UCSD-AML1 (cell line): ENCODE data around the gene COG8.
"Not testable (repeated sequence)": the region's sequence is repeated elsewhere in the genome, so short reads cannot be mapped to it uniquely, and the experiment has no call there.

ENCODE experiments used
- DNase-seq: peaks from one replicate; lab custom pipeline; 2025; ENCODE audit not compliant: unreplicated experiment; lab: John Stamatoyannopoulos, UW

COG8 gene, protein sequence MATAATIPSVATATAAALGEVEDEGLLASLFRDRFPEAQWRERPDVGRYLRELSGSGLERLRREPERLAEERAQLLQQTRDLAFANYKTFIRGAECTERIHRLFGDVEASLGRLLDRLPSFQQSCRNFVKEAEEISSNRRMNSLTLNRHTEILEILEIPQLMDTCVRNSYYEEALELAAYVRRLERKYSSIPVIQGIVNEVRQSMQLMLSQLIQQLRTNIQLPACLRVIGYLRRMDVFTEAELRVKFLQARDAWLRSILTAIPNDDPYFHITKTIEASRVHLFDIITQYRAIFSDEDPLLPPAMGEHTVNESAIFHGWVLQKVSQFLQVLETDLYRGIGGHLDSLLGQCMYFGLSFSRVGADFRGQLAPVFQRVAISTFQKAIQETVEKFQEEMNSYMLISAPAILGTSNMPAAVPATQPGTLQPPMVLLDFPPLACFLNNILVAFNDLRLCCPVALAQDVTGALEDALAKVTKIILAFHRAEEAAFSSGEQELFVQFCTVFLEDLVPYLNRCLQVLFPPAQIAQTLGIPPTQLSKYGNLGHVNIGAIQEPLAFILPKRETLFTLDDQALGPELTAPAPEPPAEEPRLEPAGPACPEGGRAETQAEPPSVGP

DNA sequence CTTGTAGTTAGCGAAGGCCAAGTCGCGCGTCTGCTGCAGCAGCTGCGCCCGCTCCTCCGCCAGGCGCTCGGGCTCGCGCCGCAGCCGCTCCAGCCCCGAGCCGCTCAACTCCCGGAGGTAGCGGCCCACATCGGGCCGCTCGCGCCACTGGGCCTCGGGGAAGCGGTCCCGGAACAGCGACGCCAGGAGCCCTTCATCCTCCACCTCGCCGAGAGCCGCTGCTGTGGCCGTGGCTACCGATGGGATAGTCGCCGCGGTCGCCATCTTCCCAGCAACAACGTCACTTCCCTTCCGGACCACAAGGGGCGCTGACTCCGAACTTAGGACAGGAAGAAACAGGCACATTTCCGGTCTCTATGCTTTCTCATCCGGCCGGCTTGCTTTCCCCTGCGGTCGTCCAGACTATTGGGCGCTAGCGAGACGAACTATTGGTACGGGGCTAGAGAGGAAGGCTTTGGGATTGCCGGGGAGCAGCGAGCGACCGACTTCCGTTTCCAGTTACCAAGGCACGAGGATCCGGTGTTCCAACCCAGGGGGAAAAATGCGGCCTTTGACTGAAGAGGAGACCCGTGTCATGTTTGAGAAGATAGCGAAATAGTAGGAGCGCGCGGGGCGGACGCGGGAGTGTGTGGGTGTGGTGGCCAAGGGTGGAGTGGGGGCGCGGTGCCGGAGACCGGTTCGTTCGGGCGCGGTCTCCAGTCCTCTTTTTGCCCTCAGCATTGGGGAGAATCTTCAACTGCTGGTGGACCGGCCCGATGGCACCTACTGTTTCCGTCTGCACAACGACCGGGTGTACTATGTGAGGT, at the start of gene COG8, which contains the start of gene NIP7:
Gene COG8, minus strand, starts transcription at position 276 of the 806 bp plus-strand sequence. Its CDS starts 12 bp downstream, at position 264.
Gene NIP7, plus strand, starts transcription at position 484 of the 806 bp plus-strand sequence. Its CDS starts 58 bp downstream, at position 542.
- peak; percentile 95 for DNase-seq

DNA sequence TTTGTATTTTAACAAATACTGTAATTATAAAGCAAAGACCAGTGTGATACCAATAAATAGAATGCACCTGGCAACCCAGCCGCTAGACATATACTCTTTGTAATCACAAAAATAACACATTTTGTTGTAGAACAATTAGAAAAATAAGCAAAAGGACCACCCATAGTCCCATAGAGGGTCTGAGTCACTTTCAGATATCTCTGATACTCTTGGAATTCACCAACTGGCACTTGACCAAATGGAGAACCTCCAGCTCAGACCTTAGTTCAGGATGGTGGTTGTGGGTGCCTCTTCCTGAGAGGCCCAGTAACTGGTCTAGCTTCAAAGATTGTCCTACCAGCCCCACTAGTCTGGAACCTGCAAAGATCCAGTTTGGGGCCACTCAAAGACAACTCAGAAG, 47.2 kb upstream of the COG8 start:
- DNase-seq, result no peak

DNA sequence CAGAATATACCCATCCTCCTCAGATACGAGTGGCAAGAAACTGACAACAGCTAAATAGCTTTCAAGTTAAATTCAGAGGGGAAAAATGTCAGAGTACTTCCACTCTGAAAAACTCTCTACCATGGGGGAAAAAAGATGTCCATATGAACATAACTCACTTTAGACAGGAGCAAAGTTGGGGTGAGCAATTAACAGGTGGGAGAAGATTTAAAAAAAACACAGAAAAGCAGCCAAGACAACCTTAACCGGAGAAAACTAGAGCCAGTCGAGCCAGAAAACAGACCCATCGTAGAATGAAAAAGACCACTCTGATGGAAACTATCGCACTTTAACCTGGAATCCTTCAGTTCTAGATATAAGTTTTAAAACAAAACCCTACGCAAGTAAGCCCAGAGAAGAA, 45.6 kb upstream of the COG8 start:
- DNase-seq, result no peak

DNA sequence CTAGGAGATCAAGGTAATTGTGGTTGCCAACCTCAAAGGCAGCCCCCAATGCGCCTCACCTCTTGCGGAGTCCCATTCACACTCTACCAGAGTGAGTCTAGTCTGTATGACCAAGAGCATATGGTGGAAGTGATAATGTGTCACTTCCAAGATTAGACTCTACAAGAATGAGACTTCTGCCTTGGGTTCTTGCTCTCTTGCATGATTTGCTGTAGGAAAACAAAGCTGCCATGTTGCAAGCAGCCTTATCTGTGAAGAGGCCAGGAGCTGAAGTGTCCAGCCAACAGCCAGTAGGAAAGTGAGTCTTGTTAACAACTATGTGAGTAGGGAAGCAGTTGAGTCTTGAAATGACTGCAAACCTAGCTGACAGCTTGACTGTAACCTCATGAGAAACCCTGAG, 43.1 kb upstream of the COG8 start:
- DNase-seq, result no peak

DNA sequence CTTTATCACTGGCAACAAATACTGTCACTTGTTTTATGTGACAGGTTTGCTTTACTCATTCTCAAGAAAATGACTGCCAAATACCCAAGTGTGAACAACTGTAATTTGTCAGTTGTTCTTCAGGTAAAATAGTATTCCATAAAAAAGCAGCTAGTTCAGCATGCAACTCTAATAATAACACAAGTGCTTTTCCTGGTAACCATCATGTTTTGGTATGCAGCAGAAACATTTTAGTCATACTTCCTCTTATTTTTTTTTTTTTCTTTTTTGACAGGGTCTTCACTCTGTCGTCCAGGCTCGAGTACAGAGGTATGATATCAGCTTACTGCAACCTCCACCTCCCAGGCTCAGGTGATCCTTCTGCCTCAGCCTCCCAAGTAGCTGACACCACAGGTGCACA, 41.9 kb upstream of the COG8 start:
- no peak for DNase-seq

DNA sequence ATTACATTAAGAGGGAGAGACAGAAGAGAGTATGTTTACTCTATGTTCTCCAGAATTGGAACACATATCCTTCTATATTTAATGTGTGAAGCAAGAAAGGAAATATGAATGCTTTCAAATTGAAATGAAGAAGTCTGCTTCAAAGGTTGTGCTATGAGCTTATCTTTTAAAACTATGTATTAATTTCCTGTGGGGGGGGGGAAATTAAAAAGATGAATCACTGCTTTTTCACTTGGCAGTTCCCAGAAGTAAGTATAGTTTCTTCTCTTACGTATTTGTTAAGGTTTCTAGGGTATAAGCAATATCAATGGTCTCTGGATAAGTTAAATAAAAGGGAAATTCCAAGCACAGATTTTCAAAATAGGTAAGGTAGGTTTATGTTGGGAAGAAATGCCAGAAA, 39.4 kb upstream of the COG8 start:
- DNase-seq, result no peak

DNA sequence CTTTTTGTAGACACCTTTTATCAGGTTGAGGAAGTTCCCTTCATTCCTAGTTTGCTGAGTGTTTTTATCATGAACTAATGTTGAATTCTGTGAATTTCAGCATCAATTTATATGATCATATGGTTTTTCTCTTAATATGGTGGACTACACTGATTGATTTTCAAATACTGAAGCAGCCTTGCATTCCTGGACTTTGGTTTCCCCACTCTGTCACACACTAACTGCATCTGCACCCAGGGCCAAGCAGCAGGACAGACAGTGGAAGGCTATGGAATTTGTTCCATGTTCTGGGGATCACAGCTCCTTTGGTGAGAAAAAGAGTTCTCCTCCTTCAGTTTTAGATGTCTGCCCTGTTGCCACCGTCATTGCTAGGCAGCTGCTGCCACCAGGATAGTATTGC, 38.7 kb upstream of the COG8 start:
- DNase-seq, result no peak

DNA sequence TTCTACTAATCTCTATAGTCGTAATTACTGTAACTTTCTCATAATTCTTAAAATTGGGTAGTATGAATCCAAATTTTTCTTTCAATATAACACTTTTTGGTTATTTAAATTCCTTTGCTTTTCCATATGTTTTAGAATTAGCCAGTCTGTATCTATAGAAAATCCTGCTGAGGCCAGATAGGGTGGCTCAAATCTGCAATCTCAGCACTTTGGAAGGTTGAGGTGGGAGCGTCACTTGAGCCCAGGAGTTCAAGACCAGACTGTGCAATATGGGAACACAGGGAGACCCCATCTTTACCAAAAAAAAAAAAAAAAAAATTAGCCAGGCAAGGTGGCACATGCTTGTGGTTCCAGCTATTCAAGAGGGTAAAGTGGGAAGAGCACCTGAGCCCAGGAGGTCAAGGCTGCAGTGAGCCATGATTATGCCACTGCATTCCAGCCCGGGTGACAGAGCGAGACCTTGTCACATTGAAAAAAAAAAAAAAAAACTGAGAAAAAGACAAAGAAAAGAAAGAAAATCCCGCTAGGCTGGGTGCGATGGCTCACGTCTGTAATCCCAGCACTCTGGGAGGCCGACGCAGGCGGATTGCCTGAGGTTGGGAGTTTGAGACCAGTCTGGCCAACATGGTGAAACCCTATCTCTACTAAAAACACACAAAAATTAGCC, 37.2 kb upstream of the COG8 start:
- DNase-seq, result no peak

DNA sequence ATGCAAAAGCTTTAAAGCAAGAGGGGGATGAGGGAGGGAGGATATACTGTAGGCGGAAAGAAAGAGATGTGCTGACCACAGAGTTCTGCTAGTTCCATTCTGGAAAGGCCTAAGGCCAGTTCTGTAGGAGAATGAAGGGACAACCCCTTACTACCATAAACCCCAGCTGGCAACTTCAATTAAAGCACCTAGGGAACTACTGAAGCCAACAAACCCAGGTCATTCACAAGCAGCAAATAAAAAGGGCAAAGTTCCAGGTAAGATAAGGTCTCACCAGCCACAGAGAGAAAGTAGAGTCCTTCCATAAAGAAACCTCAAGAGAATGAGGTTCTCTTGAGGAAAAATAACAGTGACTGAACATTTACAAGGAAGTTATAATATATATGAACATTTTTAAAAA, 33.7 kb upstream of the COG8 start:
- DNase-seq, result no peak

DNA sequence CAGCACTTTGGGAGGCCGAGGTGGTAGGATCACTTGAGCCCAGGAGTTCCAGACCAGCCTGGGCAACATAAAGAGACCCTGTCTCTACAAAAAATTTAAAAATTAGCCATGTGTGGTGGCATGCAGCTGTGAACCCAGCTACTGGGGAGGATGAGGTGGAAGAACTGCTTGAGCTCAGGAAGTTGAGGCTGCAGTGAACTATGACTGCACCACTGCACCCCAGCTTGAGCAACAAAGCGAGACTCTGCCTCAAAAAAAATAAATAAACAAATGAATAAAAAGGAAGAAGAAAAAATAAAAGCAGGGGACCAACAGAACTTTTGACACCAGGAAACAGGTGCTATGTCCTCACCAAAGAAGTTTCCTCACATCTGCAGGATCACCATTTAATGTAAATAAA, 32.2 kb upstream of the COG8 start:
- DNase-seq, result no peak

DNA sequence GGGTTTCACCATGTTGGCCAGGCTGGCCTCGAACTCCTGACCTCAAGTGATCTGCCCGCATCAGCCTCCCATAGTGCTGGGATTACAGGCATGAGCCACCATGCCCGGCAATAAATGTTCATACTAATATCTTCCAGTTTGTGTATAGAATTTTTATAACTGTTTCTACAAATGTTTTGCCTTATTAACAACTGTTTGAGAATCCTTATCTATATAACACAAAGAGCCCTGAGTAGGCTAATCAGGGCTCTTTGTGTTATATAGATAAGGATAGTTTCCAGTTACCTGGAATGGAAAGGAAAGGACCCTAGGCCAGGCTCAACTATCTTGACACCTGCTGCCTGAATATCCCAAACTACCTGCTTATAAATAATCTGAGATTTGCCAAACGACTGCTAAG, 29.5 kb upstream of the COG8 start:
- no peak for DNase-seq

DNA sequence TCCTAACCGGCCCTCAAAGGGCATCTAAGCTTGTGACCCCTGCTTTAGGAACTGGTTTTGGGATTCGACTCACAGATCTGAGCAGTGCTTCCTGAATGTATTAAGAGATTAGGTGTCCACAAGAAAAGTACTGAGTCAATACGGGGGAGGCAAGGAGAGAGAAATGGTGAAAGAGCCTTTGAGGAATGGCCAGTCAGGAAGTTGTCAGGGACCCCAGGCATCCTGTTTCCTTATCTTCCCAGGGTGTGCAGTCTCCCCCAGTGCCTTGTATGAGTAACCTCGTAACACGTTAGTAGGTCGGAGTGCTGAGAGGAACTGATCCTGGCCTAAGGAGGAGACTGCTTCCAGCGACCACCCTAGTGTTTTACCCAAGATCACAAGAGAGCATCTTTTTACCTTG, 28.6 kb upstream of the COG8 start:
- DNase-seq, result peak; percentile 25

DNA sequence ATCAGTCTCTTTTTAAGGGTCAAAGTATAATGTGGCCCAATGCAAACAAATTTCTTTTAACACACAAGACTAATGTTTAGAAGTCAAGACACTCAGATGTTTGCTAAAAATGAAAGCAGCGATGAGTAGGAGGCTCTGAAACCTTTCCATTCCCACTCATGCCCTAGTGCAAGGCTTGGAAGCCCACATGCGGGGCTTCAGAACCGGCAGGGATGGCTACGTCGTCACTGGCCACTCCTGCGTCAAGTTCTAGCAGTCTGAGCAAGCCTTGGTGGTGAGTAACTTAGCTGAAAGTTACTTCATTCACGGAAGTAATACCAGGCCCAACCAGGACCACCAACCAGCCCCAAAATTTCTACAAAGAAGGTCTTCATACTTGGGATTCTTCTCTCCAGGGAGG, 27.1 kb upstream of the COG8 start:
- DNase-seq, result no peak

DNA sequence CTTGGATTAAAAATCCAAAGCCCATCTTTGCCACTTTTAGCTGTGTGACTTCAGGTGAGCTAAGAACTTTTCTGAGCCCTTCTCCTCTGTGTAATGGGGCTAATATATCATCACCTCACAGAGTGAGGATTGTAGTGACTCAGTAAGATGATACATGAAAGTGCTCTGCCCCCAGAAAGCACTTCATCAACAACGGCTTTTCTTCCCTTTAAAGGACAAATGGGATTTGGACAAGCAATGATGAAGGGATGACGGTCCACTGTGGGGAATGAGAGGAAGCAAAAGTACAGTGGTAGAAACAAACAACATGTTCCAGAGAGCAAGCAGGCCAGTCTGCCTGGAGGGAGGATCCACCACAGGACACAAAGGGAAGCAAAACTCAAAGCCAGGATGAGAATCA, 26.5 kb upstream of the COG8 start:
- DNase-seq, result no peak

DNA sequence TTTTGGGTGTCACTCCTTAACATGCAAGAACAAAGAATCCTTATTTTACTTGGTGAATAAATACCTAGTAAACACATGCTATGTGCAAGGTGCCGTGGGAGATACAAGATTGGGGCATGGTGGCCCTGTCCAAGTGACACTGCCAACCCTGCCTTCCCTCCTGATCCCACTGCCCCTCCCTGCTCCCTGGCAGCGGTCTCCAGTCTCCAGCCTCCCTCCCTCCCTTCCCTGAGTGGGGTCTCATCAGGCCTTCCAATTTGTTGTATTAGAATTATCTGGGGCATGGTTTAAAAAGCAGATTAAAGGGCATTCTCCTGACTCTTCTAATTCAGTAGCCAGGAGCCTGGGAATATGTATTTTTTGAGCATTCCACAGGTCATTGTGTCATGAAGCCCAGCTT, 24.7 kb upstream of the COG8 start:
- no peak for DNase-seq

DNA sequence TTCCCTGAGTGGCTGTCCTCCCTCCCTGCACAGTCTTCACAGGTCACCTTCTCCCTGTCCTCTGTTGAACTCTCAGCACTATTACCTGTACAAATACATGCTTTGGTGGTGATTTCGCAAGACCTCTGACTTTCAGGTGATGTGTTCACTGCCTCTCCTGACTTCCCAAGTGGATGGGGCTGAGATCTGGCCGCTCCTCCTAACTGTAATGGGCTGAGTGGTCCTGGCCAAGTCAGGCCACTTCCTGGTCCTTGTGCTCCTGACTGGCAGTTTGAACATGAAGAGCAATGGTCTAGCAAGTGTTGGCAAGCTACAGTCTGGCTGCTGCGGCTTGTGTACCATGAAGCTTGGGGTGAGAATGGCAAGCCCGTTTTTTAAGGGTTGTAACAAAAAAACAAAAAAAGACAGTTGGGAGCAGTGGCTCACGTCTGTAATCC, 23.9 kb upstream of the COG8 start:
- DNase-seq, result no peak

DNA sequence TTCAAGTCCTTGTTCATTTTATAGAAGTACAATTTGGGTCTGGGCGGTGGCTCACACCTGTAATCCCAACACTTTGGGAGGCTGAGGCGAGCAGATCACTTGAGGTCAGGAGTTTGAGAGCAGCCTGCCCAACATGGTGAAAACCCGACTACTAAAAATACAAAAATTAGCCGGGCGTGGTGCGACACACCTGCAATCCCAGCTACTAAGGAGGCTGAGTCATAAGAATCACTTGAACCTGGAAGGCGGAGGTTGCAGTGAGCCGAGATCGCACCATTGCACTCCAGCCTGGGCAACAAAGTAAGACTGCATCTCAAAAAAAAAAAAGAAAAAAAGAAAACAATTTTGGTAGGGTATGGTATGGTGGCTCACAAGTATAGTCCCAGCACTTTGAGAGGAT, 20.7 kb upstream of the COG8 start:
- DNase-seq, result not testable (repeated sequence)

DNA sequence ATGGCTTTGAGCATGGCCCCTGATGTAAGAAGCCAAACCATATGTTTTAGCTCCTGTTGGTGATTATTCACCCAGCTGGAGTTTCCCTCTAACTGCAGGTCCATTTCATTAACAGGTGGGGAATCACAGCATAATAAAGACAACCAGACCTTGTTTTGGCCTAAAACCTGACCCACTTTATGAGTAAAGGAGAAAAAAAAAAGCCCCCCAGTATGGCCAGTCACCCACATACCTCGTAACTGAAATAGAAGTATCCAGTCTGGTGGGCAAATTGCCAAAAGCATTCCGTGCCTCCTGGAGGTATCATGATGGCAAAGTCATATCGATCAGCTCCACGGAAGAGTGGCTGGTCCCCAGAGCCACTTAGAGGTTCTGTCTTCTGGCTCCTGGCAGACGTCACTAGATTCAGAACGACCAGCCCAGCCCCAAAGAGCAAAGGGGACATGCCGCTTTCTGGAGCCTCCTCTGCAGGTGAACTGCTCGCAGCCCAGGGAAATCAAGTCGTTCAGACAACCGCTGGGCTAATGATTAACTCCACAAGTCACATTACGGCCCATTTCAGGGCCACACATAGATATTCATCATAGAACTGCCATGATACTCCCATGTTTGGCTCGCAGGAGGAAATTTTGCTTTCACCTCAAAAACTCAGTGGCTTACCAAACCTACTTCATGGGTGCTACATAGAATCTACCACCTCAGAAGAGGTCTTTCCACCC, 12.1 kb upstream of the COG8 start, which contains the start of gene TMED6:
Gene TMED6, minus strand, starts transcription at position 478 of the 719 bp plus-strand sequence. Its CDS starts 33 bp downstream, at position 445.
- DNase-seq, result no peak

DNA sequence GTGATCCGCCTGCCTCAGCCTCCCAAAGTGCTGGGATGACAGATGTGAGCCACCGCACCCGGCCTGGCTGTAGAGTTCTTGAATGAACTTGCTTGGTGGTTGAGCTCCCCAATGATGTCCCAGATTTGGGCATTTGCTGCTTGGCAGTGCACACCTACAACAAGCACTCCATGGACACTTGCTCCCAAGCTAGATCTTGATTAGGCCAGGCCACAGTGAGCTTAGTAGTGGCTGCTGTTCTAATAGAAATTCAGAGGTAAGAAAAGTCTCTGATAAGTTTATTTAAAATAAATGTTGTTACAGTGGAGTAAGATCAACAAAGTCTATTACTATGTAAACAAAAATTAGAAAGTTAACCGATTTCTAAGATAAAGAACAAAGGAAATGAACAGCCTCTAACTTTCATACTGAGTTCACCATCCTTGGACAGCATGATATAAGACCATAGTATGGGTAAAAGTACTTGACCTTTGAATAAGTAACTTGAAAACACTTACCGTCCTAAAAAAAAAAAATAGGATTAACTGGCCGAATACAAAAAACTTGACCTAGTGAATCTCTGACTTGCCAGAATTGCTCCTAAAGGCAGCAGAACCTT, 11.3 kb upstream of the COG8 start:
- DNase-seq, result no peak

DNA sequence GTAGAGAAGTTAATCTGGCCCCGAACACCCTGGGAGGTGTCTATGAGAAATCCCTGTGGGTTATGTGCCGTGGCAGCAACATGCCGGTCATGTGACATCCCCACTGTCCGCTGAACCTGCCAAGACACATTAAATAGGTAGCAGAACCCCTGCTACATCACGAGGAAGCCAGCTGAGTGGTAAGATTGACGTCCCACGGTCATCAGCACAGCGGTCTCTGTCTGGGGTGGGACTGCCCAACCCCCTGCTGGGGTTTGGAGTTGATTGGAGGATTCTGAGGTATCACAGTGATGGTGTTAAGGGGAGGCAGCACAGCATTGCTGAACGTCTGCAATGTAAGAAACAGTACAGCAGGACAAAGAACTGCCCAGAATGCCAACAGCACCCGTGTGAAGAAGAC, 10.2 kb upstream of the COG8 start:
- DNase-seq, result no peak
